Cerebellar cortex (tissue), 1 donor: ENCODE measurements around the gene NHEJ1.

Experiments used
- DNase-seq: peaks from one replicate; pipeline ENCODE4 v3.0.0-alpha.2; 2015; ENCODE audit warnings: low spot score

The NHEJ1 gene

GRCh38 chr2:219167997-219168396 lies 7.4 kb upstream of the NHEJ1 start:
- no peak for DNase-seq

- DNase-seq, result no peak
These were observed 4.7 kb upstream of the NHEJ1 start for GRCh38 chr2:219165058-219165911.

GRCh38 chr2:219163156-219163555 lies 2.5 kb upstream of the NHEJ1 start:
- DNase-seq, result no peak

- no peak for DNase-seq
These were observed 482 bp upstream of the NHEJ1 start for GRCh38 chr2:219161097-219161496.

GRCh38 chr2:219159771-219160185 lies 837 bp downstream of the NHEJ1 start:
- DNase-seq, result no peak

- DNase-seq, result no peak
These were observed 2.0 kb downstream of the NHEJ1 start for GRCh38 chr2:219158586-219158985.

GRCh38 chr2:219158025-219158424 lies 2.6 kb downstream of the NHEJ1 start:
- DNase-seq, result no peak

- DNase-seq, result no peak
These were observed 3.2 kb downstream of the NHEJ1 start for GRCh38 chr2:219157396-219157795.

GRCh38 chr2:219155054-219155644 lies 5.5 kb downstream of the NHEJ1 start:
- DNase-seq, result peak; percentile 87

- no peak for DNase-seq
These were observed 10.9 kb downstream of the NHEJ1 start for GRCh38 chr2:219149667-219150066.

GRCh38 chr2:219142329-219142728 lies 18.3 kb downstream of the NHEJ1 start:
- no peak for DNase-seq

- DNase-seq, result no peak
These were observed 19.9 kb downstream of the NHEJ1 start for GRCh38 chr2:219140722-219141121.

- DNase-seq, result no peak
These were observed 26.6 kb downstream of the NHEJ1 start for GRCh38 chr2:219133976-219134375.

- DNase-seq, result no peak
These were observed 28.9 kb downstream of the NHEJ1 start for GRCh38 chr2:219131744-219132143.

GRCh38 chr2:219131327-219131726 lies 29.3 kb downstream of the NHEJ1 start:
- no peak for DNase-seq

GRCh38 chr2:219129589-219129988 lies 31.0 kb downstream of the NHEJ1 start:
- no peak for DNase-seq

GRCh38 chr2:219128396-219128795 lies 32.2 kb downstream of the NHEJ1 start:
- no peak for DNase-seq

- no peak for DNase-seq
These were observed 33.5 kb downstream of the NHEJ1 start for GRCh38 chr2:219127037-219127635.

- DNase-seq, result no peak
These were observed 34.1 kb downstream of the NHEJ1 start for GRCh38 chr2:219126555-219126954.

- no peak for DNase-seq
These were observed 34.7 kb downstream of the NHEJ1 start for GRCh38 chr2:219125886-219126270.

- no peak for DNase-seq
These were observed 35.3 kb downstream of the NHEJ1 start for GRCh38 chr2:219125225-219125885.

GRCh38 chr2:219124381-219125110 lies 36.1 kb downstream of the NHEJ1 start:
- DNase-seq, result no peak
